GM10248 (cell line): ENCODE results near the gene HOXD13.

Source experiments
- CTCF ChIA-PET: fragments of 300-600 bp; sonication (Branson Sonifier 250); formaldehyde crosslinking; extraction: SDS; loops from one replicate; lab custom pipeline; 2021; ENCODE audit warnings: antibody characterized with exemption; lab: Yijun Ruan, JAX
- POLR2A ChIA-PET: fragments of 350-650 bp; sonication (Branson Sonifier 250); formaldehyde crosslinking; extraction: SDS; loops from one replicate; lab custom pipeline; 2020; ENCODE audit warnings: antibody characterized with exemption; lab: Yijun Ruan, JAX
- DNase-seq: peaks from one replicate; pipeline ENCODE4 v3.0.0; 2012; ENCODE audit errors: extremely low spot score
- CTCF ChIP-seq: IDR thresholded peaks from 2 replicates; pipeline ENCODE4 v1.5.1; 2012; ENCODE audit warnings: mild to moderate bottlenecking, low read depth; ENCODE audit errors: extremely low read depth, missing control alignments, control extremely low read depth

The HOXD13 gene

GRCh38 chr2:176088937-176089842 is 3.3 kb upstream of the HOXD13 start:
- POLR2A ChIA-PET: no interaction called here
- no peak for DNase-seq
- CTCF ChIA-PET: interaction anchor here (0.7 to 2.5 kb wide), 12 partner anchors 8 to 1390 kb away, joined by 3 to 32 read pairs (median 4); no protein-coding TSS in a partner anchor
- TF ChIP-seq CTCF: no peak

GRCh38 chr2:176089843-176090395 is 2.6 kb upstream of the HOXD13 start:
- DNase-seq: no peak
- no peak for TF ChIP-seq CTCF
- CTCF ChIA-PET: interaction anchor here (1.3 to 2.5 kb wide), 3 partner anchors 7 to 574 kb away, joined by 3 to 32 read pairs (median 14); no protein-coding TSS in a partner anchor
- POLR2A ChIA-PET: no interaction called here

- no peak for TF ChIP-seq CTCF
- POLR2A ChIA-PET: no interaction called here
- no peak for DNase-seq
- CTCF ChIA-PET: interaction anchor here (1.4 kb wide), 1 partner anchor 403 kb away, joined by 4 read pairs; no protein-coding TSS in a partner anchor
Observed at GRCh38 chr2:176090862-176091261, 1.7 kb upstream of the HOXD13 start.

GRCh38 chr2:176091329-176092258 is 927 bp upstream of the HOXD13 start:
- ChIA-PET CTCF (interaction anchor here (1.4 kb wide), 1 partner anchor 404 kb away, joined by 4 read pairs; no protein-coding TSS in a partner anchor), POLR2A (no interaction called here)
- TF ChIP-seq CTCF: no peak
- no peak for DNase-seq

GRCh38 chr2:176093145-176093897 is 800 bp downstream of the HOXD13 start:
- CTCF ChIA-PET: interaction anchor here (0.6 to 6.0 kb wide), 4 partner anchors 10 to 405 kb away, joined by 3 to 96 read pairs (median 10); partner anchors contain the start of gene EVX2
- no peak for DNase-seq

More at GRCh38 chr2:176093145-176093897, 800 bp downstream of the HOXD13 start:
- POLR2A ChIA-PET: no interaction called here
- TF ChIP-seq CTCF: no peak
